Panc1 (cell line): ENCODE measurements around the gene LDLRAD4. TPM values are rescaled to one million over a fixed set of nuclear protein-coding genes. Genes with fewer than 3 reads are reported as not detected.

Experiments
- ATAC-seq: fragments of 200-7000 bp; cut with Tn5 transposase; 2 replicates; pipeline ENCODE4 v1.9.1; 2020; ENCODE audit warnings: mild to moderate bottlenecking, moderate library complexity
- BruUV-seq: library from RNA; stranded (reverse); fragments of 400-500 nt; replicated peaks from 2 replicates; lab custom pipeline; 2021; lab: Mats Ljungman, UMichigan
- CTCF ChIA-PET: fragments of 300-600 bp; sonication (Branson Sonifier 250); formaldehyde crosslinking; loops from one replicate; lab custom pipeline; 2022; ENCODE audit warnings: antibody characterized with exemption; lab: Charles Lee
- POLR2A ChIA-PET: fragments of 300-600 bp; sonication (Branson Sonifier 250); formaldehyde crosslinking; loops from one replicate; lab custom pipeline; 2022; ENCODE audit warnings: antibody characterized with exemption; lab: Charles Lee
- DNase-seq: peaks from one replicate; pipeline ENCODE4 v3.0.0-alpha.2; 2010; ENCODE audit warnings: low read depth, low spot score
- H3K27ac ChIP-seq: 2 replicates; pipeline ENCODE4 v1.5.1; 2011; ENCODE audit warnings: mild to moderate bottlenecking, low read length, inconsistent platforms
- H3K27me3 ChIP-seq: fragments of 200-500 bp; sonication (Bioruptor generic); 2 replicates; pipeline ENCODE4 v1.6.0; 2014; ENCODE audit warnings: low read length, inconsistent platforms; ENCODE audit not compliant: control insufficient read depth, insufficient read depth
- H3K36me3 ChIP-seq: fragments of 200-500 bp; sonication (Bioruptor generic); 2 replicates; pipeline ENCODE4 v1.5.1; 2014; ENCODE audit warnings: inconsistent platforms, mild to moderate bottlenecking, low read length, moderate library complexity; ENCODE audit not compliant: control insufficient read depth, insufficient read depth
- H3K4me1 ChIP-seq: 2 replicates; pipeline ENCODE4 v1.5.1; 2011; ENCODE audit warnings: inconsistent platforms, mild to moderate bottlenecking, low read length, moderate library complexity; ENCODE audit not compliant: control insufficient read depth, insufficient read depth
- H3K4me3 ChIP-seq, 2 experiments: 2 replicates each; pipeline ENCODE4 v1.5.1; 2011 to 2012; ENCODE audit warnings: low read depth in 2 of 2, low read length in 2 of 2, mild to moderate bottlenecking in 2 of 2, inconsistent platforms in 1 of 2, moderate library complexity in 1 of 2
- H3K9me3 ChIP-seq: fragments of 200-500 bp; sonication (Bioruptor generic); 2 replicates; pipeline ENCODE4 v1.5.1; 2014; ENCODE audit warnings: low read depth, mild to moderate bottlenecking, inconsistent platforms, low read length, moderate library complexity; ENCODE audit not compliant: control insufficient read depth, insufficient read depth
- POLR2AphosphoS5 ChIP-seq: IDR thresholded peaks from 2 replicates; pipeline ENCODE4 v1.6.1; 2012; ENCODE audit warnings: mild to moderate bottlenecking, low read depth, low read length, moderate library complexity
- SIN3A ChIP-seq: IDR thresholded peaks from 2 replicates; pipeline ENCODE4 v1.6.1; 2012; ENCODE audit warnings: low read depth, mild to moderate bottlenecking, low read length, moderate library complexity, borderline replicate concordance; ENCODE audit not compliant: insufficient read depth
- TCF7L2 ChIP-seq: IDR thresholded peaks from 2 replicates; pipeline ENCODE4 v1.6.1; 2011; ENCODE audit warnings: mild to moderate bottlenecking, low read depth, low read length, inconsistent platforms
- in situ Hi-C: cut with HindIII; loops from 2 replicates; pipeline ENCODE4 v1.10.0; 2016; ENCODE audit warnings: low sequenced_read_pairs, low pct_unique_long_range_greater_than_20kb
- intact Hi-C: fragments of 100-400 bp; cut with micrococcal nuclease; formaldehyde crosslinking; loops from one replicate; pipeline ENCODE4 v1.10.0; 2022; ENCODE audit not compliant: unreplicated experiment
- total RNA-seq: library from RNA; stranded (reverse); gene quantifications from one replicate; pipeline ENCODE4 v1.2.1, GENCODE V29; 2021; ENCODE audit not compliant: unreplicated experiment
- TF ChIP-seq, protein P1 (sequence below): fragments of 450-650 bp; IDR thresholded peaks from 2 replicates; pipeline ENCODE4 v1.5.1; 2017; ENCODE audit warnings: mild to moderate bottlenecking
- TF ChIP-seq, protein P2 (sequence below), 2 experiments: IDR thresholded peaks; 2 replicates each; pipeline ENCODE4 v1.6.1; 2011 to 2012; ENCODE audit warnings: low read depth in 2 of 2, control low read depth in 1 of 2, low read length in 1 of 2, mild to moderate bottlenecking in 1 of 2, moderate library complexity in 1 of 2; ENCODE audit not compliant: insufficient read depth in 1 of 2

Gene LDLRAD4
- total RNA-seq, 1 experiment from 2014 or later = 0.28 TPM

DNA sequence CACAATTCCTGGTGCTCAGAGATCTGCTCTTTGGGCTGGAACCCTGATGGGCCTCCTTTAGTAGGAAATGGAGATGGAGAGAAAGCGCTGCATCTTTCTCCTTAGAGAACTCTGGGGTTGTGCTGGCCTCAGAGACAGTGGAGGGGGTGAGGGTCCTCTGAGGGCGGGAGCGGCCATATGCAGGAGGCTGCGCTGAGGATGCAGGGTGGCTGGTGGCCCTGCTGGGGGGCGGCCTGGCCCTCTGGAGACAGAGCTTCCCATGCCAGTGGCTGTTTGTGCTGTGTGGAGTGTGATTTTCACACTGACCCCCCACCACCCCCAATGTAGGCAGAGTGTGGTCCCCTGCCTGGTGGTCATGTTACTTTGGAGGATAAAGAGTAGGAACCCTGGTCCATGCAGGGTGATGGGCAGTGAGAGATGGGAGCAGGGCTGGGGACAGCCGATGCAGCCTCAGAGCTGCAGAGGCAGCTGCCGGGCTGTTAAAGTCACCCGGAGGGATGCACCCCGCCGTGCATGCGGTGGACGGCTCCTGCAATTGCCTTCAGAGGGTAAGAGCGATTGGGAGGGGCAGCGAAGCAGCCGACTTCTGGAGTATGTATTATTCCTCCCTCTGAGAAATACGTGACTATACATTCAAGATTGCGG lies 313.2 kb downstream of the LDLRAD4 start:
- Histone ChIP-seq H3K36me3 (no peaks in the 10 kb centered on the region), H3K4me1 (no peaks in the 10 kb centered on the region), H3K9me3 (no peaks in the 10 kb centered on the region), H3K27ac (no peak overlapping the region), H3K27me3 (peaks cover 24% of the 10 kb centered on the region), H3K4me3 (no peak overlapping the region)
- in situ Hi-C loops (no loop called here), intact Hi-C loops (loop anchor here (5.0 kb wide), 1 partner anchor 315 kb away; the partner anchor contains the start of gene LDLRAD4)
- no peak for TF ChIP-seq TCF7L2
- CTCF ChIA-PET = interaction anchor here (0.6 kb wide), 1 partner anchor 98 kb away, joined by 4 read pairs; no protein-coding TSS in a partner anchor
- POLR2A ChIA-PET = no interaction called here
- BruUV-seq = no TSS peak
- no peak for DNase-seq
- ATAC-seq = no peak

DNA sequence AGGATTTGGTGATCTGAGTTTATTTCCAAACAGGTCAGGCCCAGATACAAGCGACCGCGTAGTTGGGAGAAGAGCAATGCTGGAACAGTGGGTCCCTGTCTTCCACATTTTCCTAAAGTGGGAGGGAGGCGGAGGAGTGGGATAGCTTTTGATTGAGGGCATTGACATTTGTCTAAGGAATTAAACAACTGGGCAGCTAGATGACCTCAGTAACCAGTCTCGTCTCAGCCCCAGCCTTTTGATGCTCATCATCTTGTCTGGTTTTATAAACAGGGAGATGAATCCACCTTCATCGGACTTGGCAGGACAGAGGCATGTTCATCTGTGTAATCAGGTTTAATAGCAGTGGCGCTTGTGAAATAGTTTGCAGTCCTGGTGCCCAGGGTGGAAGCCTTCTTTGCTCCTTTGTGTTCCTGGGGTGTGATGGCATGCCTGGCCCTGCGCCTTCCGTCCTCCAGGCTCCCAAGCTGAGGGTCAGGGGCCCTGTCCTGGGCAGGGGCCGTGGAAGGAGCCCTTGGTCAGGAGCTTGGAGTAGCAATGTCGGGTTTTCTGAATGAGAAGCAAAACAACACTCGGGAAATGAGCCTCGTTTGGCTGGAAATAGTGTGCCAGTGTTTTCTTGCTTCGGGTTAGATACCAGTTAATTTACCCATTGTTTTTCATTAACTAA lies 314.0 kb downstream of the LDLRAD4 start:
- no peak for TF ChIP-seq SIN3A
- TF ChIP-seq, protein P1, sequence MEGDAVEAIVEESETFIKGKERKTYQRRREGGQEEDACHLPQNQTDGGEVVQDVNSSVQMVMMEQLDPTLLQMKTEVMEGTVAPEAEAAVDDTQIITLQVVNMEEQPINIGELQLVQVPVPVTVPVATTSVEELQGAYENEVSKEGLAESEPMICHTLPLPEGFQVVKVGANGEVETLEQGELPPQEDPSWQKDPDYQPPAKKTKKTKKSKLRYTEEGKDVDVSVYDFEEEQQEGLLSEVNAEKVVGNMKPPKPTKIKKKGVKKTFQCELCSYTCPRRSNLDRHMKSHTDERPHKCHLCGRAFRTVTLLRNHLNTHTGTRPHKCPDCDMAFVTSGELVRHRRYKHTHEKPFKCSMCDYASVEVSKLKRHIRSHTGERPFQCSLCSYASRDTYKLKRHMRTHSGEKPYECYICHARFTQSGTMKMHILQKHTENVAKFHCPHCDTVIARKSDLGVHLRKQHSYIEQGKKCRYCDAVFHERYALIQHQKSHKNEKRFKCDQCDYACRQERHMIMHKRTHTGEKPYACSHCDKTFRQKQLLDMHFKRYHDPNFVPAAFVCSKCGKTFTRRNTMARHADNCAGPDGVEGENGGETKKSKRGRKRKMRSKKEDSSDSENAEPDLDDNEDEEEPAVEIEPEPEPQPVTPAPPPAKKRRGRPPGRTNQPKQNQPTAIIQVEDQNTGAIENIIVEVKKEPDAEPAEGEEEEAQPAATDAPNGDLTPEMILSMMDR = no peak
- TF ChIP-seq, protein P2, sequence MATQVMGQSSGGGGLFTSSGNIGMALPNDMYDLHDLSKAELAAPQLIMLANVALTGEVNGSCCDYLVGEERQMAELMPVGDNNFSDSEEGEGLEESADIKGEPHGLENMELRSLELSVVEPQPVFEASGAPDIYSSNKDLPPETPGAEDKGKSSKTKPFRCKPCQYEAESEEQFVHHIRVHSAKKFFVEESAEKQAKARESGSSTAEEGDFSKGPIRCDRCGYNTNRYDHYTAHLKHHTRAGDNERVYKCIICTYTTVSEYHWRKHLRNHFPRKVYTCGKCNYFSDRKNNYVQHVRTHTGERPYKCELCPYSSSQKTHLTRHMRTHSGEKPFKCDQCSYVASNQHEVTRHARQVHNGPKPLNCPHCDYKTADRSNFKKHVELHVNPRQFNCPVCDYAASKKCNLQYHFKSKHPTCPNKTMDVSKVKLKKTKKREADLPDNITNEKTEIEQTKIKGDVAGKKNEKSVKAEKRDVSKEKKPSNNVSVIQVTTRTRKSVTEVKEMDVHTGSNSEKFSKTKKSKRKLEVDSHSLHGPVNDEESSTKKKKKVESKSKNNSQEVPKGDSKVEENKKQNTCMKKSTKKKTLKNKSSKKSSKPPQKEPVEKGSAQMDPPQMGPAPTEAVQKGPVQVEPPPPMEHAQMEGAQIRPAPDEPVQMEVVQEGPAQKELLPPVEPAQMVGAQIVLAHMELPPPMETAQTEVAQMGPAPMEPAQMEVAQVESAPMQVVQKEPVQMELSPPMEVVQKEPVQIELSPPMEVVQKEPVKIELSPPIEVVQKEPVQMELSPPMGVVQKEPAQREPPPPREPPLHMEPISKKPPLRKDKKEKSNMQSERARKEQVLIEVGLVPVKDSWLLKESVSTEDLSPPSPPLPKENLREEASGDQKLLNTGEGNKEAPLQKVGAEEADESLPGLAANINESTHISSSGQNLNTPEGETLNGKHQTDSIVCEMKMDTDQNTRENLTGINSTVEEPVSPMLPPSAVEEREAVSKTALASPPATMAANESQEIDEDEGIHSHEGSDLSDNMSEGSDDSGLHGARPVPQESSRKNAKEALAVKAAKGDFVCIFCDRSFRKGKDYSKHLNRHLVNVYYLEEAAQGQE (IDR thresholded peaks at IDR 0.05; ENCODE audit: insufficient read depth in 1 of 2, low read depth in 2 of 2, low read length in 1 of 2) = no peak
- TF ChIP-seq TCF7L2 = no peak
- no peak for TF ChIP-seq POLR2AphosphoS5
- ATAC-seq (no peak), DNase-seq (no peak)
- Histone ChIP-seq H3K27me3 (peaks cover 26% of the 10 kb centered on the region), H3K36me3 (no peaks in the 10 kb centered on the region), H3K27ac (no peak overlapping the region), H3K4me3 (no peak overlapping the region), H3K9me3 (no peaks in the 10 kb centered on the region), H3K4me1 (no peaks in the 10 kb centered on the region)
- ChIA-PET CTCF (no interaction called here), POLR2A (no interaction called here)
- BruUV-seq = no TSS peak
- in situ Hi-C loops (no loop called here), intact Hi-C loops (loop anchor here (5.0 kb wide), 1 partner anchor 315 kb away; the partner anchor contains the start of gene LDLRAD4)

DNA sequence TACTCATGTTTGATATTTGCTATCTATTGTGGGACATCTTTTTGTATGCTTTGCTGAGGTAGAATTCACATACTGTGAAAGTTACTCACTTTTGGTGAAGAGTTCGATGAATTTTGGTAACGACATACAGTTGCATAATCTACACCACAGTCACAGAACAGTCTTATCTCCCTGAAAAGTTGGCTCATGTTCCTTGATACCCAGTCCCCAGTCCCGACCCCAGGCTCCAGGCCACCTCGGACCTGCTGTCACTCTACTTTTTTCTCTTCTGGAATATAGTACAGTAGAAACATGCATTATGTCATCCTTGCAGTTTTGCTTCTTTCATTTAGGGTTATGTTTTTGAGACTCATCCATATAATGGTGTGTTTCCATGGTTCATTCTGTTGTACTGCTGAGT lies 316.1 kb downstream of the LDLRAD4 start:
- no peaks in the 10 kb centered on the region for H3K9me3 ChIP-seq
- no peak overlapping the region for H3K4me3 ChIP-seq
- ChIA-PET POLR2A (no interaction called here), CTCF (no interaction called here)
- intact Hi-C loops (loop anchor here (5.0 kb wide), 1 partner anchor 317 kb away; the partner anchor contains the start of gene LDLRAD4), in situ Hi-C loops (no loop called here)
- DNase-seq = no peak
- no peak for ATAC-seq
- TF ChIP-seq, protein P2 (IDR thresholded peaks at IDR 0.05; ENCODE audit: insufficient read depth in 1 of 2, low read depth in 2 of 2, low read length in 1 of 2) = no peak
- TF ChIP-seq TCF7L2 = no peak
- no peak for TF ChIP-seq POLR2AphosphoS5
- no peak for TF ChIP-seq SIN3A
- TF ChIP-seq, protein P1 = no peak
- H3K27me3 ChIP-seq = peaks cover 26% of the 10 kb centered on the region
- no peak overlapping the region for H3K27ac ChIP-seq
- no peaks in the 10 kb centered on the region for H3K4me1 ChIP-seq
- no peaks in the 10 kb centered on the region for H3K36me3 ChIP-seq
- BruUV-seq = no TSS peak
